ENCODE data around the gene FGFR4. TPM values are rescaled to one million over a fixed set of nuclear protein-coding genes. Genes with fewer than 3 reads are reported as not detected.
"Not testable (repeated sequence)": the region's sequence is repeated elsewhere in the genome, so short reads cannot be mapped to it uniquely, and the experiment has no call there.

FGFR4 gene
- total RNA-seq, 1 donor from 2014 or later = 12.0 TPM

DNA sequence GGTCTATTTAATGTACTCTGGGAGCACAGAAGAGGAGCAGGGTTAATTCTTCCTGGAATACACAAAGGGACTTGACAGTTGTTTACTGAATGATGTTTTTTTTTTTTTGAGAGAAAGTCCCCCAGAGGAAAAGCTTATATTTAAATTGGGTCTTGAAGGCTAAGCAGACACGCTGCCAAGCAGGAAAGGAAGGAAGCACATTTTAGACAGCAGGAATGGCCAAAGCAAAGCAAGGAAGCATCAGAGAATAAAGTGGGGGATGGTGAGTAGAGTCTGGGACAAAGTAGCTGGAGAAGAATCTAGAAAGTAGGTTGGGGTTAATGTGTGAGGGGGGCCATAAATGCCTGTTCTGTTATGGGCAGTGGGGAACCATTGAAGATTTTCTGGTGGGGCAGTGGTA is 42.8 kb upstream of the FGFR4 start:
- DNase-seq (ENCODE audit: extremely low spot score in 2 of 2) = no peak
- Histone ChIP-seq H3K36me3 (peaks cover 0 to 43% of the 10 kb centered on the region in 2 donors), H3K9me3 (no peaks in the 10 kb centered on the region), H3K4me3 (no peak overlapping the region), H3K27me3 (no peaks in the 10 kb centered on the region), H3K27ac (no peak overlapping the region), H3K4me1 (no peaks in the 10 kb centered on the region)
- intact Hi-C loops (cut with DNase I) = no loop called here
- TF ChIP-seq POLR2AphosphoS5 (IDR thresholded peaks at IDR 0.05; ENCODE audit: insufficient read depth in 1 of 2, low read depth in 1 of 2) (no peak), POLR2A (IDR thresholded peaks at IDR 0.05) (no peak)
- TF ChIP-seq, protein P1, sequence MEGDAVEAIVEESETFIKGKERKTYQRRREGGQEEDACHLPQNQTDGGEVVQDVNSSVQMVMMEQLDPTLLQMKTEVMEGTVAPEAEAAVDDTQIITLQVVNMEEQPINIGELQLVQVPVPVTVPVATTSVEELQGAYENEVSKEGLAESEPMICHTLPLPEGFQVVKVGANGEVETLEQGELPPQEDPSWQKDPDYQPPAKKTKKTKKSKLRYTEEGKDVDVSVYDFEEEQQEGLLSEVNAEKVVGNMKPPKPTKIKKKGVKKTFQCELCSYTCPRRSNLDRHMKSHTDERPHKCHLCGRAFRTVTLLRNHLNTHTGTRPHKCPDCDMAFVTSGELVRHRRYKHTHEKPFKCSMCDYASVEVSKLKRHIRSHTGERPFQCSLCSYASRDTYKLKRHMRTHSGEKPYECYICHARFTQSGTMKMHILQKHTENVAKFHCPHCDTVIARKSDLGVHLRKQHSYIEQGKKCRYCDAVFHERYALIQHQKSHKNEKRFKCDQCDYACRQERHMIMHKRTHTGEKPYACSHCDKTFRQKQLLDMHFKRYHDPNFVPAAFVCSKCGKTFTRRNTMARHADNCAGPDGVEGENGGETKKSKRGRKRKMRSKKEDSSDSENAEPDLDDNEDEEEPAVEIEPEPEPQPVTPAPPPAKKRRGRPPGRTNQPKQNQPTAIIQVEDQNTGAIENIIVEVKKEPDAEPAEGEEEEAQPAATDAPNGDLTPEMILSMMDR (IDR thresholded peaks at IDR 0.05) = no peak

DNA sequence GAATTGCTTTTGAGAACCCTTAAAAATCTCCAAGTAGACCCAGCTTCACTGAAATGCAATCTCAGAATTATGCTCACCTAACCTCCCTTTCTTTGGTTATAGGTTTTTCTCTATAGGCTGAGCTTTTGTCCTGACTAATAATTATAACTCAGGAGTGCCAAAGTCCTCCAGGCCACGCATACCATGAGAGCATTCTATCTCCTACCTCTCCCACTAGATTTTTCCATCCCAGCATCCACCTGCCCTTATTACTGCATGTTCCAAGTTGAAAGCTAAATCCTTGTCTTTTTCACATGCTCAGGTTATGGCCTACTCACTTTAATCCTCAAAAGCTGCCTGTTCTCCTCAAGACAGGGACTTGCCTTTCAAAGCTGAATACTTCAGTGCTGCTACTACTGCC is 42.1 kb upstream of the FGFR4 start:
- intact Hi-C loops (cut with DNase I) = no loop called here
- Histone ChIP-seq H3K27ac (no peak overlapping the region), H3K4me3 (no peak overlapping the region), H3K4me1 (no peaks in the 10 kb centered on the region), H3K36me3 (peaks cover 0 to 46% of the 10 kb centered on the region in 2 donors), H3K27me3 (no peaks in the 10 kb centered on the region), H3K9me3 (no peaks in the 10 kb centered on the region)
- no peak for DNase-seq (ENCODE audit: extremely low spot score in 2 of 2)
- TF ChIP-seq POLR2A (IDR thresholded peaks at IDR 0.05) = no peak
- TF ChIP-seq, protein P1 (IDR thresholded peaks at IDR 0.05) = no peak
- TF ChIP-seq POLR2AphosphoS5 (IDR thresholded peaks at IDR 0.05; ENCODE audit: insufficient read depth in 1 of 2, low read depth in 1 of 2) = no peak

DNA sequence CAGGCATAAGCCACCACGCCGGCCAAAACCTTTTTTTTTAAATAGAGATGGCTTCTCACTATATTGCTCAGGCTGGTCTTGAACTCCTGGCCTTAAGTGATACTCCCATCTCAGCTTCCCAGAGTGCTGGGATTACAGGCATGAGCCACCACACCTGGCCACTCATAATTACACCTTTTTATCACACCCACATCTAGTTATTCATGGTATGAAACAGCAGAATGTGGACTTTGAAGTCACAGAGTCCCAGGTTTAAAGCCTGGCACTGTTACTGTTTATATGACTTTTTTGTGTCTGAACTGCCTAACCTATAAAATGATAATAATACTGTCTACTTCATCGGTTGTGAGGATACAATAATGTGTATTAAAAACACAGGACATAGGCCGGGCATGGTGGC is 41.1 kb upstream of the FGFR4 start:
- TF ChIP-seq, protein P1 (IDR thresholded peaks at IDR 0.05) = no peak
- TF ChIP-seq POLR2AphosphoS5 (IDR thresholded peaks at IDR 0.05; ENCODE audit: insufficient read depth in 1 of 2, low read depth in 1 of 2) = no peak
- TF ChIP-seq POLR2A (IDR thresholded peaks at IDR 0.05) = no peak
- DNase-seq (ENCODE audit: extremely low spot score in 2 of 2) = no peak
- Histone ChIP-seq H3K36me3 (peaks cover 0 to 46% of the 10 kb centered on the region in 2 donors), H3K9me3 (no peaks in the 10 kb centered on the region), H3K27ac (no peak overlapping the region), H3K4me3 (no peak overlapping the region), H3K4me1 (no peaks in the 10 kb centered on the region), H3K27me3 (no peaks in the 10 kb centered on the region)
- intact Hi-C loops (cut with DNase I) = no loop called here

DNA sequence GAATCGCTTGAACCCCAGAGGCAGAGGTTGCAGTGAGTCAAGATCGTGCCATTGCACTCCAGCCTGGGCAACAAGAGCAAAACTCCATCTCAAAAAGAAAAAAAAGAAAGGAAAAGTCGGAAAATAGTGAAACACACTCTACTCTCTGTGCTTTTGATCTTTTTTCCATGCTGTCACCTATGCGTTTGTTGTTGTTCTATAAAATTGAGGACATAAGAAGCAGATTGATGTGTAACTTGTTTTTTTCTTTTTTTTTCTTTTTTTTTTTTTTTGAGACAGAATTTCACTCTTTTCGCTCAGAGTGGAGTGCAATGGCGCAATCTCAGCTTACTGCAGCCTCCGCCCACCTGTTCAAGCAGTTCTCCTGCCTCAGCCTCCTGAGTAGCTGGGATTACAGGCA is 38.2 kb upstream of the FGFR4 start:
- H3K36me3 ChIP-seq = peaks cover 0 to 39% of the 10 kb centered on the region in 2 donors
- H3K27ac ChIP-seq; intact Hi-C loops (cut with DNase I); DNase-seq (ENCODE audit: extremely low spot score in 2 of 2); H3K9me3 ChIP-seq; H3K4me1 ChIP-seq; H3K4me3 ChIP-seq; H3K27me3 ChIP-seq: not testable (repeated sequence)

DNA sequence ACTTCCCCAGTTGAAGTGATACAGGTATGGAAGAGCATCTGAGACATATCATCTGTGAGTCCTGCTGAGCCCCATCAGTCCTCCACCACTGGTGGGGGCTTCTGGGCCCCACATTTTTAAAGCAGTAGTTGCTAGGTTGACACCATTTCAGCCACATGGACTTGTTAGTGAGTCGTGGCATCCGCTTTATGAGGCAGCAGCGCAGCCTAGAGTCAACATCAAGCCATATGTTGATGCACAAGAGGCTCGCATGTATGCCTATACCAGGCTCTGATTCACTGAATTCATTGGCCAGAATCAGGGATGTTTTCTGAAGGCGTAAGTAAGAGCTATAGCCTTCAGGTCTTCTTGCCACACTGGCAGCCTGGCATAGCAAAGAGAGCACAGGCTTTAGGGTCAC is 37.4 kb upstream of the FGFR4 start:
- TF ChIP-seq POLR2AphosphoS5 (IDR thresholded peaks at IDR 0.05; ENCODE audit: insufficient read depth in 1 of 2, low read depth in 1 of 2) (no peak), POLR2A (IDR thresholded peaks at IDR 0.05) (no peak)
- TF ChIP-seq, protein P1 (IDR thresholded peaks at IDR 0.05) = no peak
- Histone ChIP-seq H3K27ac (no peak overlapping the region), H3K4me3 (no peak overlapping the region), H3K36me3 (peaks cover 0 to 37% of the 10 kb centered on the region in 2 donors), H3K4me1 (no peaks in the 10 kb centered on the region), H3K9me3 (no peaks in the 10 kb centered on the region), H3K27me3 (no peaks in the 10 kb centered on the region)
- no peak for DNase-seq (ENCODE audit: extremely low spot score in 2 of 2)
- intact Hi-C loops (cut with DNase I) = no loop called here
